ENCODE data around the gene CAMTA1.

CAMTA1 gene

GRCh38 chr1:6852136-6852890, 67.1 kb downstream of the CAMTA1 start:
- DNase-seq, result no peak

GRCh38 chr1:6854166-6854565, 68.9 kb downstream of the CAMTA1 start:
- no peak for DNase-seq

GRCh38 chr1:6857831-6858230, 72.6 kb downstream of the CAMTA1 start:
- DNase-seq, result no peak

GRCh38 chr1:6858596-6858995, 73.3 kb downstream of the CAMTA1 start:
- no peak for DNase-seq

GRCh38 chr1:6859415-6860343, 74.4 kb downstream of the CAMTA1 start:
- DNase-seq, result no peak

GRCh38 chr1:6860401-6860800, 75.1 kb downstream of the CAMTA1 start:
- no peak for DNase-seq

GRCh38 chr1:6861075-6861724, 75.9 kb downstream of the CAMTA1 start:
- DNase-seq, result no peak

GRCh38 chr1:6862906-6863305, 77.7 kb downstream of the CAMTA1 start:
- DNase-seq, result no peak

- no peak for DNase-seq
Observed at GRCh38 chr1:6864166-6864565, 78.9 kb downstream of the CAMTA1 start.

GRCh38 chr1:6866825-6867224, 81.6 kb downstream of the CAMTA1 start:
- DNase-seq, result no peak

GRCh38 chr1:6867321-6867720, 82.1 kb downstream of the CAMTA1 start:
- no peak for DNase-seq

GRCh38 chr1:6867729-6868659, 82.7 kb downstream of the CAMTA1 start:
- no peak for DNase-seq

GRCh38 chr1:6868660-6869380, 83.6 kb downstream of the CAMTA1 start:
- DNase-seq, result no peak

- DNase-seq, result no peak
Observed at GRCh38 chr1:6869545-6869944, 84.3 kb downstream of the CAMTA1 start.

GRCh38 chr1:6870086-6870485, 84.8 kb downstream of the CAMTA1 start:
- DNase-seq, result no peak

- DNase-seq, result no peak
Observed at GRCh38 chr1:6870571-6870970, 85.3 kb downstream of the CAMTA1 start.

- no peak for DNase-seq
Observed at GRCh38 chr1:6871300-6871972, 86.2 kb downstream of the CAMTA1 start.

- no peak for DNase-seq
Observed at GRCh38 chr1:6872573-6873261, 87.5 kb downstream of the CAMTA1 start.

GRCh38 chr1:6873298-6874015, 88.2 kb downstream of the CAMTA1 start:
- DNase-seq, result no peak

- no peak for DNase-seq
Observed at GRCh38 chr1:6874298-6874697, 89.0 kb downstream of the CAMTA1 start.
